ENCODE results near the gene NRARP.

NRARP gene

DNA sequence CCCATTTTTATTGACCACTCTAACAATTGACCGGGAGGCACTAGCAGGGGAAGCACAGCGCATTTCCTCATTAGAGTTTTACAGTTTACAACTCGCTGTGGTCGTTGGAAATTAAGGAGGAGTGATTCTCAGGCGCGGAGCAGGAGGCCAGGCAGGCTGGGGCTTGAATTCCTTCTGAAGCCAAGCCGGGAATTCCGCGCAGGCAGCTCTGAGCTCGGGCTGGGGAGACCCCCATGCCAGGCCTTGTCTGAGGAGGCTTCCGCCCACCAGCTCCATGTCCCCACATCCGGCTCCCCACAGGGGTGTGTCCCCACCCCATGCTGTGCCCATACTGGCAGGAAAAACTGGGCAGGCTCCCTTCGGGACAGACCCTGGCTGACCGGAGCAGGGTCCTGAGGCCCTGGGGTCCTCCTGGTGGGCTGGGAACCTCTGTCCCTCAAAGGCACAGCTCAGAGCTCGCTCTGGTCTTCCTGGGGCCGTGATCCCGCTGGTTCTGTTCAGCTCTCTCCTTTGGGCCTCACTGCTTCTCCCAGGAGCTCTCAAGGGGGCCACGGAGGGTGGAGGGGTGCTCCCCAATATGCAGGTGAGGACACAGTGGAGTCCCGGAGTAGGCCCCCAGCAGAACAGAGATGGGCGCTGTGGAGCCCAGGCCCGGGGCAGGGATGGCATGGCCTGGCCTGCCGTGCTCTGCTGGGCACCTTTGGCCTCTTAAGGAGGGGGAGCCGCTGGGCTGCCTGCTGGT is 1.3 kb upstream of the NRARP start:
- no peak overlapping the region for H3K4me3 ChIP-seq (ENCODE audit: low read length)
- H2AFZ ChIP-seq (ENCODE audit: low read depth, low read length): no peak overlapping the region
- no peaks in the 10 kb centered on the region for H3K9me3 ChIP-seq (ENCODE audit: low read length)
- H3K36me3 ChIP-seq (ENCODE audit: insufficient read depth, low read length): peaks cover 6% of the 10 kb centered on the region
- no peaks in the 10 kb centered on the region for H3K27me3 ChIP-seq (ENCODE audit: insufficient read depth, low read length)
- peaks cover 73% of the 10 kb centered on the region for H3K4me1 ChIP-seq (ENCODE audit: insufficient read depth, low read length)

GRCh38 chr9:137302449-137303150 is 529 bp upstream of the NRARP start:
- H3K9me3 ChIP-seq (ENCODE audit: low read length): no peaks in the 10 kb centered on the region
- no peak overlapping the region for H2AFZ ChIP-seq (ENCODE audit: low read depth, low read length)
- no peaks in the 10 kb centered on the region for H3K27me3 ChIP-seq (ENCODE audit: insufficient read depth, low read length)
- peaks cover 72% of the 10 kb centered on the region for H3K4me1 ChIP-seq (ENCODE audit: insufficient read depth, low read length)
- H3K4me3 ChIP-seq (ENCODE audit: low read length): peak overlapping the region; percentile 30
- H3K36me3 ChIP-seq (ENCODE audit: insufficient read depth, low read length): peaks cover 9% of the 10 kb centered on the region

DNA sequence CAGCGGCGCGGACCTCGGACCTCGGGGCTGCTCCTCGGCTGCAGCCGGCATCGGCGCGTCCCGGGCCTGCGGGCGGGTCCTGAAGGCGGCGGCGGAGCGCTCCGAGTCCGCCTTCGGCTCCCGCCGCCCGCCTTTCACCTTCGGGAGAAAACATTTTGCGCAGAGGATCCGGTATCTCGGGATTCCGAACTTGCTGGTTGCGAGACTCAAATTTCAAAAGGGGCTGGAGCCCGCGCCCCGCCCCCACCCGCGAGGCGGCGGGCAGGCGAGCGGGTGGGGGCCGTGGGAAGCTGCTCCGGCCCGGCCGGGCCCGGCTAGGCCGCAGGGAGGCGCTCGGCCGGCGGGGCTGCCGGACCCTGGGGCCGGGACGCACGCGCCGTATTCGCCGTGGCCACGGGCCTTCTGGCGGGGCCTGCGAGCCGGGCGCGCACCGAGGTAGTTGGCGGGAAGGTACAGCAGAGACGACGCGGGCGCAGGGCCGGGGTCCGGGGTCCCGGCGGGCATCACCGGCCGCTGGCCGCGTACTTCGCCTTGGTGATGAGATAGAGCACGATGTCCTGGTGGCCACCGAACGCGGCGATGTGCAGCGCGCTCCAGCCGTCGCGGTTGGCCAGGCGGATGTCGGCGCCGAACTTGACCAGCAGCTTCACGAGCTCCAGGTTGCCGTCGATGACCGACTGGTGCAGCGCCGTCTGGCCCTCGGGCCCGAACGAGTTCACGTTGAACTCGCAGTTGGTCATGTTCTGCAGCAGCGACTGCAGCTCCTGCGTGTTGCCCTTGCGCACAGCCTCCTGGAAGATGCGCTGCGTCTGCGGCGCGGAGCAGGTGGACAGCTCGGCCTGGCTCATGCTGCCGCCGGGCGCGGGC is 757 bp downstream of the NRARP start:
- H3K4me1 ChIP-seq (ENCODE audit: insufficient read depth, low read length): peaks cover 74% of the 10 kb centered on the region
- H3K36me3 ChIP-seq (ENCODE audit: insufficient read depth, low read length): peaks cover 9% of the 10 kb centered on the region
- H3K4me3 ChIP-seq (ENCODE audit: low read length): peak overlapping the region; percentile 84
- H3K9me3 ChIP-seq (ENCODE audit: low read length): no peaks in the 10 kb centered on the region
- no peaks in the 10 kb centered on the region for H3K27me3 ChIP-seq (ENCODE audit: insufficient read depth, low read length)
- H2AFZ ChIP-seq (ENCODE audit: low read depth, low read length): no peak overlapping the region

DNA sequence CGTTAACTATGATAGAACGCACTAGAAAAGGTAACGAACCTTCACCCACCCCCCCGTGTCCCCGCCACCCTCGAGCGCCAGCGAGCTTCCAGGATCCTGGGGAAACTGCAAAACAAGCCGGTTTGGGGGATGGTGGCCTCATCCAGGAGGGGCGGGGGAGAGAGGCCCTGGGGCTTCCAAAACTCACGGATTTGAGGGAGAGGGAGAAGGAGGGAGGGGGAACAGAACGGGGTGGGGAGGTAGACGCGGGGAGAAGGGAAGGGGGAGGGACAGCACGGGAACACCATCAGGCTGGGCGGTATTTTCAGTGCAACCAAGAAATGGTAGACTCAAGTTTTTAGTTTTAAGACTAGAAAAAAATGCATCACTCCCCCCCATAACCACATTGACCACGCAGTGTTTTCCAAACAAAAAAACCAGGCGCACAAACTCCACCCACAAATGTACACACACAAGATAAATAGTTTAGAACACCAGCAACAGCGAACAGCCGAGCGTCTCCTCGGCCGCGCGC is 1.4 kb downstream of the NRARP start:
- Histone ChIP-seq H3K4me3 (ENCODE audit: low read length) (peak overlapping the region; percentile 84), H3K36me3 (ENCODE audit: insufficient read depth, low read length) (peaks cover 9% of the 10 kb centered on the region), H3K4me1 (ENCODE audit: insufficient read depth, low read length) (peaks cover 69% of the 10 kb centered on the region), H3K9me3 (ENCODE audit: low read length) (no peaks in the 10 kb centered on the region), H2AFZ (ENCODE audit: low read depth, low read length) (no peak overlapping the region), H3K27me3 (ENCODE audit: insufficient read depth, low read length) (no peaks in the 10 kb centered on the region)

GRCh38 chr9:137299938-137300337 is 2.1 kb downstream of the NRARP start:
- peak overlapping the region; percentile 84 for H3K4me3 ChIP-seq (ENCODE audit: low read length)
- H3K27me3 ChIP-seq (ENCODE audit: insufficient read depth, low read length): no peaks in the 10 kb centered on the region
- H3K4me1 ChIP-seq (ENCODE audit: insufficient read depth, low read length): peaks cover 64% of the 10 kb centered on the region
- H2AFZ ChIP-seq (ENCODE audit: low read depth, low read length): no peak overlapping the region
- peaks cover 9% of the 10 kb centered on the region for H3K36me3 ChIP-seq (ENCODE audit: insufficient read depth, low read length)
- no peaks in the 10 kb centered on the region for H3K9me3 ChIP-seq (ENCODE audit: low read length)

DNA sequence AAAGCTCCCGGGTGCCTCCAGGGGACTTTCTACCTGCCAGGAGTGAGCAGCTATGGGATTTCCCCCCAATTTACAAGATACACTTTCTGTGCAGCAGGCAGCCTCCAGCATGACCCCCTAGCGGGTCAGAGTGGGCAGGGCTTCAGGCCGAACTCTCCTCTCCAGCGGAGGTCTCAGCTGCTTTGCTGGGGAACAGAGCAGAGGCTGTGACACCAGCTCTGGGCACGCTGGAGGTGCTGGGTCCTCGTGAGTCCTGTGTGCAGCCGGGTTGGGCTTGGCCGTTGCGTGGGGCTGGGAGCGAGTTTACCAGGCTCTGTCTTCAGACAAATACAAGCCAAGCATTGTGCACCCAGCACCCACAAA is 2.9 kb downstream of the NRARP start:
- peaks cover 2% of the 10 kb centered on the region for H3K9me3 ChIP-seq (ENCODE audit: low read length)
- H3K4me3 ChIP-seq (ENCODE audit: low read length): peak overlapping the region; percentile 84
- H2AFZ ChIP-seq (ENCODE audit: low read depth, low read length): no peak overlapping the region
- peaks cover 9% of the 10 kb centered on the region for H3K36me3 ChIP-seq (ENCODE audit: insufficient read depth, low read length)
- H3K27me3 ChIP-seq (ENCODE audit: insufficient read depth, low read length): no peaks in the 10 kb centered on the region
- peaks cover 58% of the 10 kb centered on the region for H3K4me1 ChIP-seq (ENCODE audit: insufficient read depth, low read length)

- Histone ChIP-seq H3K27me3 (ENCODE audit: insufficient read depth, low read length) (no peaks in the 10 kb centered on the region), H3K36me3 (ENCODE audit: insufficient read depth, low read length) (peaks cover 9% of the 10 kb centered on the region), H3K4me3 (ENCODE audit: low read length) (peak overlapping the region; percentile 84), H3K9me3 (ENCODE audit: low read length) (peaks cover 2% of the 10 kb centered on the region), H2AFZ (ENCODE audit: low read depth, low read length) (no peak overlapping the region), H3K4me1 (ENCODE audit: insufficient read depth, low read length) (peaks cover 53% of the 10 kb centered on the region)
Observed at GRCh38 chr9:137298401-137299202, 3.5 kb downstream of the NRARP start.

DNA sequence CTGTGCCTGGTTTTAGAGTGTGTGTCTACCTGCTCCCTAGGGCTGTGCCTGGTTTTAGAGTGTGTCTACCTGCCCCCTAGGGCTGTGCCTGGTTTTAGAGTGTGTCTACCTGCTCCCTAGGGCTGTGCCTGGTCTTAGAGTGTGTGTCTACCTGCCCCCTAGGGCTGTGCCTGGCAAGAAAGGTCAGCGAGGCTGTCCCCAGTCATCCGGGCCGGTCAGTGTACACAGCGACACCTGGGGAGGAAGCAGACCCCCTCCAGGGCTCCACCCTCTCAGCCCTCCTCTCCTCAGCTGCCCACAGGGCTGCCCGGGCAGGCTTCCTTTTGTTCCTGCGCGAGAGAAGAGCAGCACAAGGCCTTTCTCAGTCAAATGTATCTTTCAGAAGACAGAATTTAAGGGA is 4.1 kb downstream of the NRARP start:
- peaks cover 2% of the 10 kb centered on the region for H3K9me3 ChIP-seq (ENCODE audit: low read length)
- H3K27me3 ChIP-seq (ENCODE audit: insufficient read depth, low read length): no peaks in the 10 kb centered on the region
- H3K4me3 ChIP-seq (ENCODE audit: low read length): no peak overlapping the region
- H3K36me3 ChIP-seq (ENCODE audit: insufficient read depth, low read length): peaks cover 9% of the 10 kb centered on the region
- H2AFZ ChIP-seq (ENCODE audit: low read depth, low read length): no peak overlapping the region
- H3K4me1 ChIP-seq (ENCODE audit: insufficient read depth, low read length): peaks cover 47% of the 10 kb centered on the region

DNA sequence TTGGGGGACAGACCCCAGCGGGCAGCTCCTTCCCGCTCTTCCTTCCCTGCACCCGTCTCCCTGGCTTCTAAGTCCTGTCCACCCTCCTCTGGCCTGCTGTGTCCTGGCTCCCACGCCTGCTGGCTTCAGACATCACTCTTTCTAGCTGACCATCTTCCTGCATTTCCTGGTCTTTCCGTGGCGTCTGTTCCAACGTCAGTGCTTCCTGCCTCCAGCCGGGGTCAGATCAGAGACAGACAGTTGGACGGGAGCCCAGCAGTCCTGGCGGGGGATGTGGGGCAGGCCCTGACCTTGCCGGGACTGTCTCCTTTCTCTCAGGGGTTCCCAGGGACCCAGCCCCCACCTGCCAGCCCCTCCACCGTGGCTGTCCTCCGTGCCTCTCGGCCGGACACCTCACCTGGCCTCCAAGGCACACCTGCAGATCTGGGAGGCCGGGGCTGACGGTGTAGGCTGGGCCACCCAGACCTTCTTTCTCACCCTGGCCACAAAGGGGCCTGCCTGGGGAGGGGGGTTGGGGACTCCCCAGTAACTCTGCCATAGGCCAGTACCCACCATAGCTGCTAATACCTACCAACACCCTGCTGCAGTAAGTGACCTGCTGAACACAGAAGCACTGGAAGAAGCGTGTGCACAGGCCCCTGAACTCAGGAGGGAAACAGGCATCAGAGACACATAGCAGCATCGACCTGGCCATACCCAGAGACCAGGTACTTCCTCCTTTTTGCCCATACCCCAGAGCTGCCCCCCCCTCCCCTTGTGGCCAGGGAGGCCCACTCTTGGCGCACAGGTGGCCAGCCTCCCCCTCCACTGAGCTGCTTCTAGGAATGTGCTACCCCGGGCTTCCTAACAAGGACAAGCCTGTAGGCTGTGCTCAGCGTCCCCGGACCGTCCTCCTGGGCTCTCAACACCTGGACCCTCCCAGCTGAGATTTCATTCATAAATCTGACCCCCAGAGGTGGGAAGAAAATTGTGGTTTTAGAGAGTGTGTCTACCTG is 5.1 kb downstream of the NRARP start:
- peaks cover 41% of the 10 kb centered on the region for H3K4me1 ChIP-seq (ENCODE audit: insufficient read depth, low read length)
- no peaks in the 10 kb centered on the region for H3K27me3 ChIP-seq (ENCODE audit: insufficient read depth, low read length)
- peaks cover 2% of the 10 kb centered on the region for H3K9me3 ChIP-seq (ENCODE audit: low read length)
- H3K36me3 ChIP-seq (ENCODE audit: insufficient read depth, low read length): peaks cover 9% of the 10 kb centered on the region
- no peak overlapping the region for H2AFZ ChIP-seq (ENCODE audit: low read depth, low read length)
- peak overlapping the region; percentile 32 for H3K4me3 ChIP-seq (ENCODE audit: low read length)

GRCh38 chr9:137295849-137296669 is 6.0 kb downstream of the NRARP start:
- Histone ChIP-seq H3K4me1 (ENCODE audit: insufficient read depth, low read length) (peaks cover 41% of the 10 kb centered on the region), H3K9me3 (ENCODE audit: low read length) (peaks cover 2% of the 10 kb centered on the region), H2AFZ (ENCODE audit: low read depth, low read length) (no peak overlapping the region), H3K36me3 (ENCODE audit: insufficient read depth, low read length) (peaks cover 9% of the 10 kb centered on the region), H3K4me3 (ENCODE audit: low read length) (peak overlapping the region; percentile 35), H3K27me3 (ENCODE audit: insufficient read depth, low read length) (no peaks in the 10 kb centered on the region)

GRCh38 chr9:137295238-137295811 is 6.7 kb downstream of the NRARP start:
- H3K4me1 ChIP-seq (ENCODE audit: insufficient read depth, low read length): peaks cover 41% of the 10 kb centered on the region
- no peak overlapping the region for H2AFZ ChIP-seq (ENCODE audit: low read depth, low read length)
- H3K36me3 ChIP-seq (ENCODE audit: insufficient read depth, low read length): peaks cover 9% of the 10 kb centered on the region
- H3K9me3 ChIP-seq (ENCODE audit: low read length): peaks cover 2% of the 10 kb centered on the region
- no peaks in the 10 kb centered on the region for H3K27me3 ChIP-seq (ENCODE audit: insufficient read depth, low read length)
- peak overlapping the region; percentile 35 for H3K4me3 ChIP-seq (ENCODE audit: low read length)

Data from neuron (in vitro differentiated cells).